HCT116 (cell line): ENCODE measurements around the gene DMKN. TPM values are rescaled to one million over a fixed set of nuclear protein-coding genes. Genes with fewer than 3 reads are reported as not detected.

ENCODE experiments used
- ATAC-seq: fragments of 200-7000 bp; cut with Tn5 transposase; 2 replicates; pipeline ENCODE4 v1.9.1; 2020; ENCODE audit warnings: mild to moderate bottlenecking, moderate library complexity
- BruUV-seq: library from RNA; stranded (reverse); fragments of 400-500 nt; replicated peaks from 2 replicates; lab custom pipeline; 2021; lab: Mats Ljungman, UMichigan
- CTCF ChIA-PET: fragments of 300-600 bp; sonication (Branson Sonifier 250); formaldehyde crosslinking; loops from one replicate; lab custom pipeline; 2021; ENCODE audit warnings: antibody characterized with exemption; lab: Charles Lee
- POLR2A ChIA-PET: fragments of 300-600, 350-600 bp; sonication (Branson Sonifier 250); formaldehyde crosslinking; loops from one replicate; lab custom pipeline; 2021; ENCODE audit warnings: antibody characterized with exemption; lab: Charles Lee
- RAD21 ChIA-PET, 2 experiments: fragments of 300-600 bp; sonication (Branson Sonifier 250); formaldehyde crosslinking; loops; one replicate each; lab custom pipeline; 2023; ENCODE audit warnings: low total read pairs in 2 of 2; ENCODE audit not compliant: uncharacterized antibody in 2 of 2, unreplicated experiment in 2 of 2, low non-redundant PET in 1 of 2; lab: Charles Lee
- DNase-seq: peaks from one replicate; pipeline ENCODE4 v3.0.0-alpha.2; 2010; ENCODE audit warnings: low read depth, low spot score
- H2AFZ ChIP-seq: fragments of 200-600 bp; shearing (Covaris generic), sonication (generic); 2 replicates; pipeline ENCODE4 v1.6.1; 2017; ENCODE audit warnings: low read depth, mixed run types, mixed read lengths, antibody characterized with exemption, low read length; ENCODE audit not compliant: poor library complexity, severe bottlenecking
- H3K27ac ChIP-seq: 2 replicates; pipeline ENCODE4 v1.5.1; 2012; ENCODE audit warnings: low read depth, low read length
- H3K27me3 ChIP-seq: fragments of 200-600 bp; sonication (generic); 2 replicates; pipeline ENCODE4 v1.6.1; 2016; ENCODE audit warnings: mixed run types, low read length, mixed read lengths; ENCODE audit not compliant: insufficient read depth
- H3K36me3 ChIP-seq, 2 experiments: fragments of 200-500 bp in 1 of 2; fragments of 200-600 bp in 1 of 2; sonication (Bioruptor generic) in 1 of 2; sonication (generic) in 1 of 2; 2 replicates each; pipeline versions ENCODE4 v1.5.1 to v1.6.1; 2014 to 2016; ENCODE audit warnings: low read length in 2 of 2, inconsistent platforms in 1 of 2, mixed read lengths in 1 of 2, mixed run types in 1 of 2; ENCODE audit not compliant: insufficient read depth in 2 of 2, control insufficient read depth in 1 of 2
- H3K4me1 ChIP-seq, 2 experiments: fragments of 200-600 bp in 1 of 2; sonication (generic) in 1 of 2; 2 replicates each; pipeline versions ENCODE4 v1.5.1 to v1.6.1; 2012 to 2017; ENCODE audit warnings: low read length in 2 of 2, inconsistent platforms in 1 of 2, mild to moderate bottlenecking in 1 of 2, mixed read lengths in 1 of 2, mixed run types in 1 of 2, moderate library complexity in 1 of 2; ENCODE audit not compliant: insufficient read depth in 2 of 2, control insufficient read depth in 1 of 2
- H3K4me2 ChIP-seq: fragments of 200-600 bp; sonication (generic); 2 replicates; pipeline ENCODE4 v1.6.1; 2017; ENCODE audit warnings: mixed run types, low read length, mixed read lengths
- H3K4me3 ChIP-seq, 2 experiments: fragments of 200-600 bp in 1 of 2; sonication (generic) in 1 of 2; replicated peaks in 1 of 2; 2 replicates each; pipeline ENCODE4 v1.5.1; 2011 to 2016; ENCODE audit warnings: low read length in 2 of 2, control low read depth in 1 of 2, low read depth in 1 of 2, mild to moderate bottlenecking in 1 of 2, mixed read lengths in 1 of 2, mixed run types in 1 of 2
- H3K79me2 ChIP-seq: fragments of 200-600 bp; sonication (generic); 2 replicates; pipeline ENCODE4 v1.6.1; 2017; ENCODE audit warnings: mild to moderate bottlenecking, mixed run types, low read length, moderate library complexity, mixed read lengths; ENCODE audit not compliant: insufficient read depth
- H3K9ac ChIP-seq: fragments of 200-600 bp; sonication (generic); 2 replicates; pipeline ENCODE4 v1.6.1; 2016; ENCODE audit warnings: low read length, mixed read lengths
- H3K9me2 ChIP-seq: fragments of 200-600 bp; sonication (generic), shearing (Covaris generic); 2 replicates; pipeline ENCODE4 v1.6.1; 2017; ENCODE audit warnings: mixed run types, mild to moderate bottlenecking, moderate library complexity; ENCODE audit not compliant: insufficient read depth
- H3K9me3 ChIP-seq, 2 experiments: fragments of 200-500 bp in 1 of 2; fragments of 200-600 bp in 1 of 2; sonication (Bioruptor generic) in 1 of 2; sonication (generic) in 1 of 2; 2 replicates each; pipeline ENCODE4 v1.6.1; 2014 to 2017; ENCODE audit warnings: low read length in 2 of 2, mixed read lengths in 2 of 2, inconsistent platforms in 1 of 2, low read depth in 1 of 2, mild to moderate bottlenecking in 1 of 2, mixed run types in 1 of 2, moderate library complexity in 1 of 2; ENCODE audit not compliant: control insufficient read depth in 1 of 2, insufficient read depth in 1 of 2
- H4K20me1 ChIP-seq: fragments of 200-600 bp; sonication (generic), shearing (Covaris generic); 2 replicates; pipeline ENCODE4 v1.6.1; 2017; ENCODE audit warnings: mixed run types, mild to moderate bottlenecking, moderate library complexity; ENCODE audit not compliant: insufficient read depth
- CEBPB ChIP-seq: IDR thresholded peaks from 2 replicates; pipeline ENCODE4 v1.6.1; 2012; ENCODE audit warnings: low read depth
- EZH2phosphoT487 ChIP-seq: fragments of 200-600 bp; IDR thresholded peaks from 2 replicates; pipeline ENCODE4 v1.6.1; 2018; ENCODE audit warnings: antibody characterized with exemption, borderline replicate concordance
- MAX ChIP-seq: IDR thresholded peaks from 2 replicates; pipeline ENCODE4 v1.6.1; 2012
- POLR2A ChIP-seq: IDR thresholded peaks from 2 replicates; pipeline ENCODE4 v1.7.0; 2011; ENCODE audit warnings: borderline replicate concordance; ENCODE audit not compliant: insufficient read depth, insufficient read length; ENCODE audit errors: extremely low read depth
- POLR2AphosphoS5 ChIP-seq: IDR thresholded peaks from 2 replicates; pipeline ENCODE4 v1.6.1; 2011; ENCODE audit warnings: mild to moderate bottlenecking, low read depth, low read length, moderate library complexity
- SP1 ChIP-seq: IDR thresholded peaks from 2 replicates; pipeline ENCODE4 v1.6.1; 2012; ENCODE audit warnings: low read depth
- SRF ChIP-seq: IDR thresholded peaks from 2 replicates; pipeline ENCODE4 v1.6.1; 2012; ENCODE audit warnings: low read depth
- TCF7L2 ChIP-seq: IDR thresholded peaks from 2 replicates; pipeline ENCODE4 v1.7.0; 2011; ENCODE audit warnings: borderline replicate concordance, inconsistent platforms; ENCODE audit not compliant: insufficient read depth, insufficient read length; ENCODE audit errors: extremely low read depth
- YY1 ChIP-seq: IDR thresholded peaks from 2 replicates; pipeline ENCODE4 v1.6.1; 2011; ENCODE audit warnings: low read length, low read depth, moderate library complexity, mild to moderate bottlenecking; ENCODE audit not compliant: insufficient replicate concordance; ENCODE audit errors: extremely low read depth
- ZFX ChIP-seq: fragments of 450-650 bp; IDR thresholded peaks from 2 replicates; pipeline ENCODE4 v1.6.1; 2017
- intact Hi-C: fragments of 100-400 bp; cut with micrococcal nuclease; formaldehyde crosslinking; loops from 2 replicates; pipeline ENCODE4 v1.10.0; 2022
- total RNA-seq: library from RNA; stranded (reverse); gene quantifications from one replicate; pipeline ENCODE4 v1.2.1, GENCODE V29; 2021; ENCODE audit not compliant: unreplicated experiment

The DMKN gene
- total RNA-seq, 1 experiment from 2014 or later: 246 TPM

DNA sequence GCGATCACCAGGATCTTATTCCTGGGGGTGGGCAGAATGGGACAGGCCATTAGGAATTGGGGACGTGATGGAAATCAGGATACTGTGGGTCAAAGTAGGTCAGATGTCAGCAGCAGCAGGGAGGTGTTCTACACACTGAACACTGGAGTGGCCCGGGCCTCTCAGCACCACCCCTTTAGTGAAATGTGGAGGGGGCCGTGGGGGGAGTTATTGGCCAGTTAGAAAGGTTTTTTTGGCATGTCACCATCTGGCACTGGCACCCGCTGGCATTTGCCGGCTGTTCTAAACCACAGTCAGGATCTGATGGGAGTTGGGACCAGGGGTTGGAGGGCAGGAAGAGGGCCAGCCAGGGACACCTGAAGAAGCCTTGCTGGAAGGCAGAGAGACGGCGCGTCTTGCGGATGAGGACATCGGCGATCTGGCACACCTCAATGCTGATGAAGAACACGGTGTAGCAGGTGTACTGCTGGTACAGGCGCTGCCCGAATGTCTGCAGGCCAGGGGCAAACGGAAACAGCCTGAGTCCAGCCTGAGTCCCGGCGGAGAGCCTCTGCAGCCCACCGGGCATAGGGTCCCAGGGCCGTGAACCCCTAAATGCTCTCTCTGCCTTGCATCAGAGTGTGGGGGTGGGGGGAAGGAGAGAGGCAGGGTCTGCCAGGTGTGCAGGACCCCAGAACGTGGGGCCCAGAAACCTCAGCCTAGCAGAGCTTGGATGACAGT is 37.8 kb upstream of the DMKN start:
- peaks cover 6 to 12% of the 10 kb centered on the region in 2 experiments for H3K4me1 ChIP-seq
- peaks cover 23% of the 10 kb centered on the region for H3K79me2 ChIP-seq
- ChIA-PET RAD21 (no interaction called here), CTCF (no interaction called here), POLR2A (no interaction called here)
- no peak for DNase-seq
- no peaks in the 10 kb centered on the region for H3K9me2 ChIP-seq
- no peak overlapping the region for H3K4me2 ChIP-seq
- no peaks in the 10 kb centered on the region for H3K27me3 ChIP-seq
- no peaks in the 10 kb centered on the region for H4K20me1 ChIP-seq
- intact Hi-C loops: no loop called here
- H3K9me3 ChIP-seq: no peaks in the 10 kb centered on the region
- H3K27ac ChIP-seq: no peak overlapping the region
- TF ChIP-seq SRF: no peak
- TF ChIP-seq POLR2AphosphoS5: no peak
- no peak for TF ChIP-seq ZFX
- TF ChIP-seq POLR2A: no peak
- TF ChIP-seq CEBPB: no peak
- no peak for TF ChIP-seq YY1
- TF ChIP-seq MAX: no peak
- TF ChIP-seq EZH2phosphoT487: no peak
- TF ChIP-seq SP1: no peak
- no peak for TF ChIP-seq TCF7L2
- H3K9ac ChIP-seq: no peak overlapping the region
- BruUV-seq: no TSS peak
- no peak overlapping the region for H3K4me3 ChIP-seq
- H2AFZ ChIP-seq: no peak overlapping the region
- H3K36me3 ChIP-seq: peaks cover 2 to 12% of the 10 kb centered on the region in 2 experiments; a peak in 1 of 4 replicates
- ATAC-seq: no peak
